HG02870 (cell line): Measurements from ENCODE around the gene CORO1C.

Experiments
- ATAC-seq: cut with Tn5 transposase; IDR thresholded peaks from one replicate; pipeline ENCODE4 v1.9.1; 2021; ENCODE audit warnings: mild to moderate bottlenecking, moderate library complexity; ENCODE audit not compliant: unreplicated experiment

Gene CORO1C

DNA sequence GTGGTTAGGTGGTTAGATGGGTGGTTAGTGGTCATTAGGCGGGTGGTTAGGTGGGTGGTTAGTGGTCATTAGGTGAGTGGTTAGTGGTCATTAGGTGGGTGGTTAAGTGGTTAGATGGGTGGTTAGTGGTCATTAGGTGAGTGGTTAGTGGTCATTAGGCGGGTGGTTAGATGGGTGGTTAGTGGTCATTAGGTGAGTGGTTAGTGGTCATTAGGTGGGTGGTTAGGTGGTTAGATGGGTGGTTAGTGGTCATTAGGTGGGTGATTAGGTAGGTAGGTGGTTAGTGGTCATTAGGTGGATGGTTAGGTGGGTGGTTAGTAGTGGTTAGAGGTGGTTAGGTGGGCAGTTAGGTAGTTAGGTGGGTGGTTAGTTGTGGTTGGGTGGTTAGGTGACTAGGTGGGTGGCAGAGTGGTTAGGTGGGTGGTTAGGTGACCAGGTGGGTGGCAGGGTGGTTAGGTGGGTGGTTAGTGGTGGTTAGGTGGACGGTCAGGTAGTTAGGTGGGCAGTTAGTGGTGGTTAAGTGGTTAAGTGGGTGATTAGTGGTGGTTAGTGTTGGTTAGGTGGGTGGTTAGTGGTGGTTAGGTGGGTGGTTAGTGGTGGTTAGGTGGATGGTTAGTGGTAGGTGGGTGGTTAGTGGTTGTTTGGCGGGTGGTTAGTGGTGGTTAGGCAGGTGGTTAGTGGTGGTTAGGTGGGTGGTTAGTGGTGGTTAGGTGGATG is 125.5 kb downstream of the CORO1C start:
- ATAC-seq, result no peak

GRCh38 chr12:108605000-108605689 is 126.2 kb downstream of the CORO1C start:
- ATAC-seq, result no peak

- ATAC-seq, result no peak
Measured at GRCh38 chr12:108604208-108604941, 126.9 kb downstream of the CORO1C start.

- no peak for ATAC-seq
Measured at GRCh38 chr12:108603743-108604142, 127.6 kb downstream of the CORO1C start.

DNA sequence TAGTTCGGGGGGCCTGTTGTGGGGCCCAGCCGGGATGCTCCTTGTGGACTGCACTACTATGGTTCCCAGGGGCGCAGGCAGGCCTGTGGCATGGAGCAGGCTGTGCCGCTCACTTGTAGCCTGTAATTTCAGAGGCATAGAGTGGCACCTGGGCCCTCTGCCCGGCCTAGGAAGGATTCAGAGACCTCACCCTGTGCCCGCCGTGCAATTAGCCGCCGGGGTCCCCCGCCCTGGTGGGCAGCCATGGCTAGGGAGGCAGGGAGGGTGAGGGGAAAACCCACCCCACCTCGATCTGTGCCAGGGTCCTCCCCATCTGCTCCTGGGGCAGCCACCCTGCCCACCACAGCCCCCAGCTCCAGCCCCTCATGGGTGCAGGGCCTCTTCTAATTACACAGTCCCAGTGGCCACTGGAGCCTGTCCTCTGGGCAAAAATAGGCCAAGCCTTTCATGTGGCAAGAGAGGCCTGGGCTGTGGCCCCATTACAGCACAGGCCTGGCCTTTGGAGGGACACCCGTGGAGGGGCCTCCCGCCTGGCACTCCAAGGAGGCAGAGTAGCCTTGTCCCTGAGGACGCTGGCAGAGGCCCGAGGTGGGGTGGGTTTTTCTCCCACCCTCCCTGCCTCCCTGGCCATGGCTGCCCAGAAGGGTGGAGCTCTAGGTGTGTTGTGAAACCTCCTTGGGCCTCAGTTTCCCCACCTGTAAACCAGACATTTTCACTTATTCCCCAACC is 128.2 kb downstream of the CORO1C start:
- no peak for ATAC-seq

- no peak for ATAC-seq
Measured at GRCh38 chr12:108602209-108602705, 129.1 kb downstream of the CORO1C start.

GRCh38 chr12:108600702-108601007 is 130.7 kb downstream of the CORO1C start:
- ATAC-seq, result no peak

GRCh38 chr12:108599948-108600701 is 131.2 kb downstream of the CORO1C start:
- ATAC-seq, result no peak

DNA sequence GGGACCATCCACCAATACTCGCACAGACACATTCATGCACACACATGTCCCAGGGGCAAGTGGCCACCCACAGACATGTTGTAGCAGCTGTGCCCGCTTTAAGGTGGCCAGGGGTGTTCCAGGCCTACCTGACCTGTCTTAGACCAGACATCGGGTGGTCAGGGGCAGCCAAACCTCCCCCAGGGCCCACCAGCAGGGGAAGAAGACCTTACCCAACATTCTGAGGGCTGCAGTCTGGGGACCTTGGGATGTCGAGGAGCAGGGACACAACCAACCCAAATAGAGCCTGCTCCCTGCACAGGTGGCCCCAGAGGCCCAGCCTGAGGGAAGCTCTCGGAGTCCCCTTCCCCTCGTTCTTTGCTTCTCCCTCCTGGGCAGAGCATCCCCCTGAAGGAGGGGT is 131.8 kb downstream of the CORO1C start:
- no peak for ATAC-seq

- no peak for ATAC-seq
Measured at GRCh38 chr12:108598553-108599250, 132.6 kb downstream of the CORO1C start.

DNA sequence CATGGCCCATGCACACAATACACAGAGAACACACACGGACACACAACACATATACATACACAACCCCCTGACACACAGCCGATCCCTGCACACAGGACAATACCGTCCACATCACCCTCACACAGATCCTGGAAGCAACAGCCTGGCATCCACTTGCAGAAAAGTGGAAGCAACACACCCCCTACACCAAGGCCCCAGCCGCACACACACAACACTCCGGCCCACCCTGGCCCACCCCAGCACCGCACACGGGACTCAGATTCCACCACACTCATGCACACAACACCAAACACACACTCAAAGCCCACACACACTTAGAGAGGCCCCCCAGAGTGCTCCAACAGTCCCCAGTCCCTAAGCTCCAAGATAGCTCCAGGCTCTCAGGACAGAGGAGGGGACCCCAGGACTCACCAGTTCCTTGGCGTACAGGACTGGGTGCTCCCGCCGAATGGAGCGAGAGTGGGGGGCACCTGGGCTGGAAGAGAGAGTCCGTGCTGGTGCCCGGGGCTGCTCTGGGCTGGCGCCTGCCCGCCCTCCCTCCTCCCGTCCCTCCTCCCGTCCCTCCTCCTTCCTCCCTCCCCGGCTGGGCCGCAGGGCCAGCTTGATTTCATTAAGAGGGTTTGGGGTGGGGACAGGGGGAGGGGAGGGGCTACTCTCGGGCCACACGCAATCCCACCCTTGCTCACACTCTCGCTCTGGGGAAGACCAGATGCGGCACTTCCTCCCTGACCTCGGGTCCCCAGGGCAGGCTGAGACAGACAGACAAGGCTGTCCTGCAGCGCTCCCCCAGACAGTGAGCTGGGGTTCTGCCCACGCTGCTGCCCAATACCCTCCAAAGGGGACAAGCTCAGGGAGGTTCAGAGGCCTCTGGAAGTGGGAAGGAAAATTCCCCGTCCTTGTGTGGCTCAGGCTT is 133.5 kb downstream of the CORO1C start, which contains the start of gene TMEM119:
TSS of gene TMEM119 (minus strand) at position 526 of the 913 bp plus-strand sequence. CDS start 5,701 bp downstream, outside the sequence.
- ATAC-seq, result no peak

DNA sequence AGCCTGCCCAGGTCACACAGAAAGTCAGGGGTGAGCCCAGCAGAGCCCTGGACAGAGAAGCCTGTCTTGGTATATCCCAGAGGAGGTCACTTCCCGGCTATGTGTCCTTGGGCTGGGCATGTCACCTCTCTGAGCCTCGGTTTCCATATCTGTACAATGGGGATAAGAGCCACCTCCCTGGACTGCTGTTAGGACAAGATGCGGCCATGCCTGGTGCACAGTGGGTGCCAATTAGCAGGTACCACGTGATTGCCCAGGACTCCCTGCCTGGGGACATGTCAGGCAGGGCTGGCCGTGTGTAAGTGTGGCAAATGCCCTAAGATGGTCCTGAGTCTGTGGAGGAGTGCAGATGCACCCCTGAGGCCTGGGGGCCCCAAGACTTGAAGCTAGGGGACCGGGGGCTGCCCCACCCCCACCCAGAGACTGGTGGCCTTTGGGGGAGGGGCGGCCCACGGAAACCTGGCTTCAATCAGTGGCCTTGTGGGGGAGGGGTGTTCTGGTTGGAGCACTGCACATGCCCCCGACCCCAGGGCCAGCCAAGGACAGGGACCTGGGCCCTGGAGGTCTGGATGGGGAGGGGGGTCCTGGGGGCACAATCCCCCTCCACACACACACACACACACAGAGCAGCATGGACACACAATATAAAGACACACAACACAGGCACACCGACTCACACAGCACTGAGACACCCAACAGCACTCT is 134.3 kb downstream of the CORO1C start:
- ATAC-seq, result no peak

DNA sequence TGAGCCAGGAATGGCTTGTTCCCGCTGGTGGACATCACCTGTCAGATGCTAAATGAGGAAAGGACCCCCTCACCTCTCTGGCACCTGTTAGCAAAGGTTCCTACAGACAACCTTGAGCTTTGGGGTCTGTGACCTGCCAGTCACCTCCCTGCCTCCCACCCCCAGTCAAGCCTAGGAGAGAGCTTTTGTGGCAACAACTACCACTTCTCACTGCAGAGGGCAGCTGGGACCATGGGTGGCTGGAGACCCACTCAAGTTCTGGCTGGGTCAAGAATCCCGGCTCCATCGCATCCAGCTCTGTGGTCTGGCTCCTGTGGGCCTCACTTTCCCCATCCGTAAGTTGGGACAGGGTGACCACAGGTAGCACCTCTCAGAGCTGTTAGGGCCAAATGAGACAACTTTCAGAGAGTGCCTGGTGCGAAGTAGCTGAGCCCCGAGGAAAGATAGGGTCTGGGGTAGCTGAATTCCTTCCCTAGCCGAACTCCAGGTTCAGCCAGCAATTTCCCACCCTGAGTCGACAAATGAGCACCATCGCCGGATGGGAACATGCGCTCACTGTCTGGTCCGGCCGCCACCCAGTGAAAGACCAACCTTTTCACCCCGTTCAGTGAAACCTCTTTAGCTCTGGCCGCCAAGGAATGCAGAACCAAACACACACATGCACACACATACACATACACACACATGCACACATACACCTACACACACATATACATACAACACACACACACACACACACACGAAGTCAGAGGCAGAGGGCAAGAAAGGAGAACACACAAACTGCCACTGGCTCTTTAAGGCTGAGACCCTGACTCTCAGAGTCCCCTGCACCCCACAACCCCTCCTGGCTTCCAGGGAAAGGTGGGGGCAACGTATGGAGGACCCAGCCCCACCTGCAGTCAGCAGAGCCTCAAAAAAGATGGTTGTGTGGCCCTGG is 135.3 kb downstream of the CORO1C start:
- no peak for ATAC-seq
